Colonic mucosa (tissue), 4 donors: Measurements from ENCODE around the gene FRRS1. TPM values are rescaled to one million over a fixed set of nuclear protein-coding genes. Genes with fewer than 3 reads are reported as not detected.

Experiments
- DNase-seq: peaks from one replicate; pipeline ENCODE4 v3.0.0-alpha.2; 2020
- H3K27ac ChIP-seq: fragments of 200-600 bp; one replicate; pipeline ENCODE4 v1.8.0; 2021
- H3K27me3 ChIP-seq: fragments of 200-600 bp; one replicate; pipeline ENCODE4 v1.8.0; 2021
- H3K36me3 ChIP-seq: fragments of 200-600 bp; one replicate; pipeline ENCODE4 v1.8.0; 2021
- H3K4me1 ChIP-seq: fragments of 200-600 bp; one replicate; pipeline ENCODE4 v1.8.0; 2021; ENCODE audit warnings: mild to moderate bottlenecking
- H3K4me3 ChIP-seq: fragments of 200-600 bp; one replicate; pipeline ENCODE4 v1.8.0; 2021
- H3K9ac ChIP-seq, 2 donors: one replicate each; pipeline ENCODE4 v1.7.0; 2013; ENCODE audit warnings: control low read depth in 2 of 2, low read depth in 2 of 2, low read length in 2 of 2
- H3K9me3 ChIP-seq: fragments of 200-600 bp; one replicate; pipeline ENCODE4 v1.8.0; 2021
- CTCF ChIP-seq: fragments of 200-600 bp; IDR thresholded peaks from one replicate; pipeline ENCODE4 v1.8.0; 2022; ENCODE audit warnings: antibody characterized with exemption, mild to moderate bottlenecking
- intact Hi-C: fragments of 100-400 bp; cut with DNase I; formaldehyde crosslinking; loops from one replicate; pipeline ENCODE4 v1.14.1; 2022
- total RNA-seq, 2 donors: library from RNA; stranded (reverse); fragmentation: NEBNext Ultra II Directional in 1 of 2; extraction: Animal tissue kit (Norgen Biotek cat#: 25700) in 1 of 2; gene quantifications; one replicate each; pipeline ENCODE4 v1.2.1, GENCODE V29; 2021
- donor health status: healthy.
- donor health status: DM: no; HTN: no; CAD: no.
- donor health status: DM: no; HTN: no; CAD: no.

The FRRS1 gene
- total RNA-seq, 2 donors from 2014 or later, result 16.7 to 17.1 TPM

- TF ChIP-seq CTCF, result no peak
- no peaks in the 10 kb centered on the region for H3K36me3 ChIP-seq
- H3K9me3 ChIP-seq, result no peaks in the 10 kb centered on the region
- no peak for DNase-seq
- H3K4me3 ChIP-seq, result no peak overlapping the region
- H3K27ac ChIP-seq, result no peak overlapping the region
- H3K27me3 ChIP-seq, result no peaks in the 10 kb centered on the region
- H3K9ac ChIP-seq, result no peak overlapping the region
- no peaks in the 10 kb centered on the region for H3K4me1 ChIP-seq
- intact Hi-C loops, result no loop called here
Observed at GRCh38 chr1:99740141-99740540, 26.3 kb downstream of the FRRS1 start.

- no peaks in the 10 kb centered on the region for H3K4me1 ChIP-seq
- no peaks in the 10 kb centered on the region for H3K36me3 ChIP-seq
- intact Hi-C loops, result no loop called here
- no peaks in the 10 kb centered on the region for H3K9me3 ChIP-seq
- DNase-seq, result no peak
- no peak overlapping the region for H3K4me3 ChIP-seq
- no peak for TF ChIP-seq CTCF
- no peak overlapping the region for H3K9ac ChIP-seq
- H3K27ac ChIP-seq, result peak overlapping the region; percentile 39
- no peaks in the 10 kb centered on the region for H3K27me3 ChIP-seq
Observed at GRCh38 chr1:99738858-99739465, 27.5 kb downstream of the FRRS1 start.

GRCh38 chr1:99737016-99737415, 29.4 kb downstream of the FRRS1 start:
- intact Hi-C loops, result no loop called here
- Histone ChIP-seq H3K4me3 (no peak overlapping the region), H3K9ac (no peak overlapping the region), H3K4me1 (no peaks in the 10 kb centered on the region), H3K27me3 (no peaks in the 10 kb centered on the region), H3K9me3 (no peaks in the 10 kb centered on the region), H3K36me3 (no peaks in the 10 kb centered on the region), H3K27ac (no peak overlapping the region)
- peak; percentile 37 for DNase-seq
- TF ChIP-seq CTCF, result peak; percentile 16

- no peaks in the 10 kb centered on the region for H3K9me3 ChIP-seq
- no peaks in the 10 kb centered on the region for H3K4me1 ChIP-seq
- H3K9ac ChIP-seq, result no peak overlapping the region
- intact Hi-C loops, result no loop called here
- H3K4me3 ChIP-seq, result no peak overlapping the region
- no peak for TF ChIP-seq CTCF
- H3K27me3 ChIP-seq, result no peaks in the 10 kb centered on the region
- no peak for DNase-seq
- no peak overlapping the region for H3K27ac ChIP-seq
- no peaks in the 10 kb centered on the region for H3K36me3 ChIP-seq
Observed at GRCh38 chr1:99735852-99736251, 30.6 kb downstream of the FRRS1 start.

GRCh38 chr1:99731384-99731783, 35.1 kb downstream of the FRRS1 start:
- no peak for TF ChIP-seq CTCF
- no peaks in the 10 kb centered on the region for H3K9me3 ChIP-seq
- DNase-seq, result no peak
- H3K4me1 ChIP-seq, result no peaks in the 10 kb centered on the region
- intact Hi-C loops, result no loop called here
- H3K36me3 ChIP-seq, result no peaks in the 10 kb centered on the region
- no peak overlapping the region for H3K4me3 ChIP-seq
- H3K9ac ChIP-seq, result no peak overlapping the region
- no peak overlapping the region for H3K27ac ChIP-seq
- no peaks in the 10 kb centered on the region for H3K27me3 ChIP-seq
